Activated naive CD8-positive, alpha-beta T cell (primary cell): ENCODE data around the gene RAP1A.
"Not testable (repeated sequence)": the region's sequence is repeated elsewhere in the genome, so short reads cannot be mapped to it uniquely, and the experiment has no call there.

Experiments
- H3K27ac Mint-ChIP-seq: one replicate; pipeline ENCODE4 v1.8.0; 2021; ENCODE audit warnings: mixed read lengths
- H3K27me3 Mint-ChIP-seq: one replicate; pipeline ENCODE4 v1.8.0; 2021; ENCODE audit warnings: mixed read lengths
- H3K36me3 Mint-ChIP-seq: one replicate; pipeline ENCODE4 v1.8.0; 2021; ENCODE audit warnings: mixed read lengths
- H3K4me1 Mint-ChIP-seq: one replicate; pipeline ENCODE4 v1.8.0; 2021; ENCODE audit warnings: low read depth, mixed read lengths
- H3K4me3 Mint-ChIP-seq: one replicate; pipeline ENCODE4 v1.8.0; 2021; ENCODE audit warnings: mild to moderate bottlenecking, mixed read lengths
- H3K9me3 Mint-ChIP-seq: one replicate; pipeline ENCODE4 v1.8.0; 2021; ENCODE audit warnings: low read depth, mixed read lengths

The RAP1A gene

GRCh38 chr1:111606457-111607215 is 13.0 kb upstream of the RAP1A start:
- H3K4me1 Mint-ChIP-seq, result peaks cover 57% of the 10 kb centered on the region
- peak overlapping the region; percentile 35 for H3K4me3 Mint-ChIP-seq
- not testable (repeated sequence) for H3K27me3 Mint-ChIP-seq, H3K9me3 Mint-ChIP-seq, H3K36me3 Mint-ChIP-seq
- H3K27ac Mint-ChIP-seq, result peak overlapping the region; percentile 73

GRCh38 chr1:111608528-111608927 is 11.1 kb upstream of the RAP1A start:
- not testable (repeated sequence) for H3K9me3 Mint-ChIP-seq, H3K27me3 Mint-ChIP-seq, H3K36me3 Mint-ChIP-seq, H3K4me3 Mint-ChIP-seq
- peak overlapping the region; percentile 16 for H3K27ac Mint-ChIP-seq
- peaks cover 38% of the 10 kb centered on the region for H3K4me1 Mint-ChIP-seq

- H3K4me3 Mint-ChIP-seq, result no peak overlapping the region
- peaks cover 29% of the 10 kb centered on the region for H3K4me1 Mint-ChIP-seq
- no peaks in the 10 kb centered on the region for H3K27me3 Mint-ChIP-seq
- no peak overlapping the region for H3K27ac Mint-ChIP-seq
- peaks cover 4% of the 10 kb centered on the region for H3K36me3 Mint-ChIP-seq
- H3K9me3 Mint-ChIP-seq, result no peaks in the 10 kb centered on the region
These were observed 7.6 kb upstream of the RAP1A start for GRCh38 chr1:111611986-111612385.

GRCh38 chr1:111615870-111616715 is 3.5 kb upstream of the RAP1A start:
- peaks cover 8% of the 10 kb centered on the region for H3K36me3 Mint-ChIP-seq
- H3K27ac Mint-ChIP-seq, result peak overlapping the region; percentile 97
- H3K4me1 Mint-ChIP-seq, result peaks cover 44% of the 10 kb centered on the region
- no peaks in the 10 kb centered on the region for H3K9me3 Mint-ChIP-seq
- H3K27me3 Mint-ChIP-seq, result no peaks in the 10 kb centered on the region
- H3K4me3 Mint-ChIP-seq, result peak overlapping the region; percentile 88

- Mint-ChIP-seq H3K36me3 (peaks cover 11% of the 10 kb centered on the region), H3K27ac (peak overlapping the region; percentile 92), H3K9me3 (no peaks in the 10 kb centered on the region)
These were observed 1.5 kb upstream of the RAP1A start for GRCh38 chr1:111618081-111618480.

GRCh38 chr1:111618961-111619634 is 491 bp upstream of the RAP1A start:
- no peaks in the 10 kb centered on the region for H3K9me3 Mint-ChIP-seq
- H3K4me1 Mint-ChIP-seq, result peaks cover 73% of the 10 kb centered on the region
- H3K36me3 Mint-ChIP-seq, result peaks cover 14% of the 10 kb centered on the region
- H3K4me3 Mint-ChIP-seq, result peak overlapping the region; percentile 95
- peak overlapping the region; percentile 92 for H3K27ac Mint-ChIP-seq
- H3K27me3 Mint-ChIP-seq, result no peaks in the 10 kb centered on the region

More at GRCh38 chr1:111618081-111618480, 1.5 kb upstream of the RAP1A start:
- Mint-ChIP-seq H3K27me3 (no peaks in the 10 kb centered on the region), H3K4me3 (peak overlapping the region; percentile 95), H3K4me1 (peaks cover 63% of the 10 kb centered on the region)

GRCh38 chr1:111620441-111620971 is 917 bp downstream of the RAP1A start:
- peaks cover 75% of the 10 kb centered on the region for H3K4me1 Mint-ChIP-seq
- H3K27ac Mint-ChIP-seq, result peak overlapping the region; percentile 96
- H3K36me3 Mint-ChIP-seq, result peaks cover 10% of the 10 kb centered on the region
- H3K27me3 Mint-ChIP-seq, result no peaks in the 10 kb centered on the region
- H3K4me3 Mint-ChIP-seq, result peak overlapping the region; percentile 99
- H3K9me3 Mint-ChIP-seq, result no peaks in the 10 kb centered on the region

- Mint-ChIP-seq H3K27me3 (no peaks in the 10 kb centered on the region), H3K4me1 (peaks cover 76% of the 10 kb centered on the region), H3K9me3 (no peaks in the 10 kb centered on the region), H3K27ac (peak overlapping the region; percentile 96), H3K36me3 (peaks cover 12% of the 10 kb centered on the region), H3K4me3 (peak overlapping the region; percentile 99)
These were observed 1.5 kb downstream of the RAP1A start for GRCh38 chr1:111621050-111621449.

- no peaks in the 10 kb centered on the region for H3K9me3 Mint-ChIP-seq
- peaks cover 75% of the 10 kb centered on the region for H3K4me1 Mint-ChIP-seq
- peak overlapping the region; percentile 96 for H3K27ac Mint-ChIP-seq
- peak overlapping the region; percentile 99 for H3K4me3 Mint-ChIP-seq
- H3K36me3 Mint-ChIP-seq, result peaks cover 12% of the 10 kb centered on the region
- no peaks in the 10 kb centered on the region for H3K27me3 Mint-ChIP-seq
These were observed 2.6 kb downstream of the RAP1A start for GRCh38 chr1:111622166-111622565.

GRCh38 chr1:111624382-111624781 is 4.8 kb downstream of the RAP1A start:
- H3K27ac Mint-ChIP-seq, result peak overlapping the region; percentile 91
- H3K36me3 Mint-ChIP-seq, result peaks cover 12% of the 10 kb centered on the region
- H3K4me3 Mint-ChIP-seq, result peak overlapping the region; percentile 99
- peaks cover 77% of the 10 kb centered on the region for H3K4me1 Mint-ChIP-seq
- no peaks in the 10 kb centered on the region for H3K9me3 Mint-ChIP-seq
- no peaks in the 10 kb centered on the region for H3K27me3 Mint-ChIP-seq

- no peaks in the 10 kb centered on the region for H3K9me3 Mint-ChIP-seq
- H3K4me3 Mint-ChIP-seq, result peak overlapping the region; percentile 80
- peak overlapping the region; percentile 91 for H3K27ac Mint-ChIP-seq
- H3K36me3 Mint-ChIP-seq, result peaks cover 13% of the 10 kb centered on the region
- H3K27me3 Mint-ChIP-seq, result no peaks in the 10 kb centered on the region
- peaks cover 85% of the 10 kb centered on the region for H3K4me1 Mint-ChIP-seq
These were observed 5.7 kb downstream of the RAP1A start for GRCh38 chr1:111625276-111625675.

GRCh38 chr1:111628153-111628552 is 8.6 kb downstream of the RAP1A start:
- H3K4me1 Mint-ChIP-seq, result peaks cover 90% of the 10 kb centered on the region

GRCh38 chr1:111629190-111629954 is 9.8 kb downstream of the RAP1A start:
- Mint-ChIP-seq H3K27me3 (no peaks in the 10 kb centered on the region), H3K9me3 (no peaks in the 10 kb centered on the region), H3K4me3 (peak overlapping the region; percentile 76), H3K4me1 (peaks cover 87% of the 10 kb centered on the region), H3K36me3 (peaks cover 12% of the 10 kb centered on the region), H3K27ac (peak overlapping the region; percentile 91)

More at GRCh38 chr1:111628153-111628552, 8.6 kb downstream of the RAP1A start:
- Mint-ChIP-seq H3K9me3 (no peaks in the 10 kb centered on the region), H3K27ac (peak overlapping the region; percentile 95), H3K27me3 (no peaks in the 10 kb centered on the region), H3K36me3 (peaks cover 13% of the 10 kb centered on the region), H3K4me3 (peak overlapping the region; percentile 72)

- H3K9me3 Mint-ChIP-seq, result no peaks in the 10 kb centered on the region
- peaks cover 86% of the 10 kb centered on the region for H3K4me1 Mint-ChIP-seq
- peak overlapping the region; percentile 95 for H3K27ac Mint-ChIP-seq
- H3K27me3 Mint-ChIP-seq, result no peaks in the 10 kb centered on the region
- H3K36me3 Mint-ChIP-seq, result peaks cover 12% of the 10 kb centered on the region
- peak overlapping the region; percentile 69 for H3K4me3 Mint-ChIP-seq
These were observed 11.0 kb downstream of the RAP1A start for GRCh38 chr1:111630567-111630966.
